ENCODE data around the gene SDK1. TPM values are rescaled to one million over a fixed set of nuclear protein-coding genes. Genes with fewer than 3 reads are reported as not detected.

The SDK1 gene
- total RNA-seq, 2 donors from 2014 or later: 3.1 to 3.6 TPM

DNA sequence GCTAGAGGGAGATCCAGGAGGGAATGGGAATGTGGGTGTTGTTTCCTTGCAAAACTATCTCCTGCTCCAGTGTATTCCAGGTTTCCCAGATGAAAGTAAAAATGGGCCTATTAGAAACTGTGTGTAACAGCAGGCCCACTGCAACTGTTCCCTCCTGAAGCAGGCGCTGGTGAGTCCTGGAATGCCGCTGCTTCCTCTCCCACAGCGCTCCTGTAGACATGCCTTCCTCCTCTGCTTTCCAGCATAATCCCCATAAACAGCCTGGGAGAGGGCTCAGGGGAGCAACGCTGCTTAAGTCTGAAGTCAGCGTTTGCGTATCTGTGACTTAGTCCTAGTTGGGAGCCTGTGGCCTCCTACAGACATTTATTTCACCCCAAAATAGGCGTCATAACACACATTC is 830.0 kb downstream of the SDK1 start:
- no peaks in the 10 kb centered on the region for H3K9me3 ChIP-seq
- no peak overlapping the region for H3K4me3 ChIP-seq
- H3K4me1 ChIP-seq: no peaks in the 10 kb centered on the region
- TF ChIP-seq, protein P1, sequence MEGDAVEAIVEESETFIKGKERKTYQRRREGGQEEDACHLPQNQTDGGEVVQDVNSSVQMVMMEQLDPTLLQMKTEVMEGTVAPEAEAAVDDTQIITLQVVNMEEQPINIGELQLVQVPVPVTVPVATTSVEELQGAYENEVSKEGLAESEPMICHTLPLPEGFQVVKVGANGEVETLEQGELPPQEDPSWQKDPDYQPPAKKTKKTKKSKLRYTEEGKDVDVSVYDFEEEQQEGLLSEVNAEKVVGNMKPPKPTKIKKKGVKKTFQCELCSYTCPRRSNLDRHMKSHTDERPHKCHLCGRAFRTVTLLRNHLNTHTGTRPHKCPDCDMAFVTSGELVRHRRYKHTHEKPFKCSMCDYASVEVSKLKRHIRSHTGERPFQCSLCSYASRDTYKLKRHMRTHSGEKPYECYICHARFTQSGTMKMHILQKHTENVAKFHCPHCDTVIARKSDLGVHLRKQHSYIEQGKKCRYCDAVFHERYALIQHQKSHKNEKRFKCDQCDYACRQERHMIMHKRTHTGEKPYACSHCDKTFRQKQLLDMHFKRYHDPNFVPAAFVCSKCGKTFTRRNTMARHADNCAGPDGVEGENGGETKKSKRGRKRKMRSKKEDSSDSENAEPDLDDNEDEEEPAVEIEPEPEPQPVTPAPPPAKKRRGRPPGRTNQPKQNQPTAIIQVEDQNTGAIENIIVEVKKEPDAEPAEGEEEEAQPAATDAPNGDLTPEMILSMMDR (IDR thresholded peaks at IDR 0.05): no peak
- no peak for DNase-seq (ENCODE audit: low spot score)
- no peaks in the 10 kb centered on the region for H3K27me3 ChIP-seq
- H3K27ac ChIP-seq: no peak overlapping the region
- no peaks in the 10 kb centered on the region for H3K36me3 ChIP-seq

DNA sequence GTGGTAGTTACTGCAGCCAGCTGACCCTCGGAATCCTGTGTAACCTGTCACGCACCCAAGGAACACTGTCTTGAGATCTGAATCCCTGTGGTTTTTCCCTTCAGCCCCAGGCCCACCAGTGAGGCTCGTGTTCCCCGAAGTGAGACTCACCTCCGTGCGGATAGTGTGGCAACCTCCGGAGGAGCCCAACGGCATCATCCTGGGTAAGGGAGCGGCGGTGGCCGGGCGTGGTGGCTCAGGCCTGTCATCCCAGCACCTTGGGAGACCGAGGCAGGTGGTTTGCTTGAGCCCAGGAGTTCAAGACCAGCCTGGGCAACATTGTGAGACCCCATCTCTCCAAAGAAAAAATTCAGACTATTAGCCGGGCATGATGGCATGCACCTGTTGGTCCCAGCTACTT is 831.2 kb downstream of the SDK1 start:
- H3K27ac ChIP-seq: no peak overlapping the region
- TF ChIP-seq, protein P1 (IDR thresholded peaks at IDR 0.05): no peak
- no peaks in the 10 kb centered on the region for H3K36me3 ChIP-seq
- no peak overlapping the region for H3K4me3 ChIP-seq
- H3K4me1 ChIP-seq: no peaks in the 10 kb centered on the region
- H3K9me3 ChIP-seq: no peaks in the 10 kb centered on the region
- no peaks in the 10 kb centered on the region for H3K27me3 ChIP-seq
- no peak for DNase-seq (ENCODE audit: low spot score)

DNA sequence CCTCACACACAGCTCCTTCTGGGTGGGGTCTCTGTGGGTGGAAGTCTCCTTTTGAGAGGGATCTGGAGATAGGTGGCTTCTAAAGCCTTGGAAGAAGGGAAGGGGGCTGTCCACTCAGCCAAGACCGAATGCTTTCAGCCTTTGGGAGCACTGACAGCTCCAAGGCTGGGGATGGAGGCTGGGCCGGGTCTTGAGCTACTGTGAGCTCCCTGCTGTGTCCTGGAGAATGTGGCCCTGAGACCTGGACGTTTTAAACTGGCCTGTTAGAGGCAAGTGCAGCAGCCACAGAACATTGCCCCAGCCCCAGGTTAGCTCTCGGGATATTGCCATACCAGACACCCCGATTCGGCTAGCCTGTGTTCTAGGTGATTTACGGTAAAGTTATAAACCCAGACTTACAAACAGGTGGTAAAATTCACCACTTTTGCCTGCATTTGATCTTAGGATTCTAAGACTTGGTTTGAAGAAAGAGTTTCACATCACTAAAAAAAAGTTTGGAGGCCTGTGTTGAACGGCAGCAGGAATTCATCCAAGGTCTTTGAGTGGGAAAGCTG is 832.5 kb downstream of the SDK1 start:
- TF ChIP-seq, protein P1 (IDR thresholded peaks at IDR 0.05): no peak
- no peak for DNase-seq (ENCODE audit: low spot score)
- H3K27ac ChIP-seq: no peak overlapping the region

DNA sequence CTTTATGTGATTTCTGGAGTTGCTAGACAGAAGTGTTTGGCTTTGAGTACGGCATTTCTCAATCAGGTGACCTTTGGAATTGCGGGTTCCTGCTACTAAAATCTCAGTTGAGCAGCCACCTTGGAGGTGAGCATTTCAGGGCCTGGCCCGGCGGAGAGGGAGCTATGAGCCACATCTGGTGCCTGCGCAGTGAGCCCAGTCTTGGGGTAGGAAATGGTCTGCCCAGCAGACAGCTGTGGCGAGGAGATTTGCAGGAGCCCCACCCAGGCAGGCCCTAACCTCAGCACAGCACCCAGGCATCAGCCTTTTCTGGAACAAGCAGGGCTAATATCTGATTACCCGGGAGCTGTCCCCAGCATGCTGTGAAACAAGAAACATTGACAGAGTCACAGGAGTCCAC is 833.2 kb downstream of the SDK1 start:
- no peak for DNase-seq (ENCODE audit: low spot score)
- no peaks in the 10 kb centered on the region for H3K36me3 ChIP-seq
- TF ChIP-seq, protein P1 (IDR thresholded peaks at IDR 0.05): no peak
- H3K9me3 ChIP-seq: no peaks in the 10 kb centered on the region
- H3K27me3 ChIP-seq: no peaks in the 10 kb centered on the region
- peak overlapping the region in 1 of 2 donors; percentile 9 for H3K27ac ChIP-seq
- no peaks in the 10 kb centered on the region for H3K4me1 ChIP-seq
- no peak overlapping the region for H3K4me3 ChIP-seq

More for the DNA sequence above, 832.5 kb downstream of the SDK1 start:
- H3K4me1 ChIP-seq: no peaks in the 10 kb centered on the region
- H3K36me3 ChIP-seq: no peaks in the 10 kb centered on the region
- H3K4me3 ChIP-seq: no peak overlapping the region
- no peaks in the 10 kb centered on the region for H3K27me3 ChIP-seq
- H3K9me3 ChIP-seq: no peaks in the 10 kb centered on the region

DNA sequence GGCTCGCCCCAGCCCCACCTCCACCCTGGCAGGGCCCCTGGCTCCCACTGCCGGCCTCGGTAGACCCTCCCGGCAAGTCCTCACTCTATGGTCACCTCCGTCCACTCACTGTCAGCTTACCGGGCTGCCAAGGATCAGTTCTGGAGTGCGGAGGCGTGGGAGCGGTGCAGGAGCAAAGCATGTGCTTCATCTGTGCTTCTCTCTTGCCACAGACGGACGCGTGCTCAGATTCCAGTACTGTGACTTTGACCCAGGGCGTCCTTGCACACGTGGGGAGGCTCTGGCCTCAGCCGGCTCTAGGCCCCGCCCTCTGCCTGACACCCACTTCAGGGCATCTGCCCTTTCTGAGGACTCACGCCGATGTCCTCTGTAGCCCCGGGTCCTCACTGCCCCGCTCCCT is 833.6 kb downstream of the SDK1 start:
- no peaks in the 10 kb centered on the region for H3K27me3 ChIP-seq
- no peak overlapping the region for H3K4me3 ChIP-seq
- H3K36me3 ChIP-seq: no peaks in the 10 kb centered on the region
- TF ChIP-seq, protein P1 (IDR thresholded peaks at IDR 0.05): no peak
- peak overlapping the region in 1 of 2 donors; percentile 9 for H3K27ac ChIP-seq
- H3K9me3 ChIP-seq: no peaks in the 10 kb centered on the region
- no peak for DNase-seq (ENCODE audit: low spot score)
- H3K4me1 ChIP-seq: no peaks in the 10 kb centered on the region

DNA sequence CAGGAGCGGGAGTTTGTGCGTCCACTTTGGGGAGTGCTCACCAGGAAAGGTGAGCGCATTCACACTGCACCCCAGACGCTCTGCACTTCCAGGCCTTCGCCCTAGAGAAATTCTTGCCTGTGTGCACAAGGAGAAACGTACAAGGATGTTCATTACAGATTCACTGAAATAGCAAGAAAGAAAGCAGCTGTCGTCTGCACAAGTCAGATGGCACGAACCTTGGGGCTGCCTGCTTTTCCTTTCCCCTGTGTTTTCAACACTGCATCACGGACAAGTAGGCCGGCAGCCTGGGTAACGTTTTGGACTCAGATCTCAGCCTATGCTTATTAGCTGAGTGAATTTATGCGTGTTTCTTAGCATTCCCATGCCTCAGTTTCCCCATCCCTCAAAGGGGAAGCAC is 834.2 kb downstream of the SDK1 start:
- H3K4me3 ChIP-seq: no peak overlapping the region
- no peaks in the 10 kb centered on the region for H3K4me1 ChIP-seq
- no peak overlapping the region for H3K27ac ChIP-seq
- TF ChIP-seq, protein P1 (IDR thresholded peaks at IDR 0.05): no peak
- H3K9me3 ChIP-seq: no peaks in the 10 kb centered on the region
- H3K36me3 ChIP-seq: no peaks in the 10 kb centered on the region
- no peak for DNase-seq (ENCODE audit: low spot score)
- no peaks in the 10 kb centered on the region for H3K27me3 ChIP-seq

All from right atrium auricular region (tissue), 2 donors.